DND-41 (cell line): Measurements from ENCODE around the gene WFDC8.

Experiments
- CTCF ChIP-seq: IDR thresholded peaks from 2 replicates; pipeline ENCODE4 v1.5.1; 2012; ENCODE audit warnings: borderline replicate concordance, low read length, moderate library complexity, mild to moderate bottlenecking; ENCODE audit not compliant: poor library complexity, severe bottlenecking; ENCODE audit errors: extremely low read depth
- EZH2 ChIP-seq: IDR thresholded peaks from 3 replicates; pipeline ENCODE4 v1.6.1; 2012; ENCODE audit warnings: borderline replicate concordance, low read depth, mild to moderate bottlenecking, moderate library complexity, low read length, inconsistent platforms; ENCODE audit not compliant: severe bottlenecking

DNA sequence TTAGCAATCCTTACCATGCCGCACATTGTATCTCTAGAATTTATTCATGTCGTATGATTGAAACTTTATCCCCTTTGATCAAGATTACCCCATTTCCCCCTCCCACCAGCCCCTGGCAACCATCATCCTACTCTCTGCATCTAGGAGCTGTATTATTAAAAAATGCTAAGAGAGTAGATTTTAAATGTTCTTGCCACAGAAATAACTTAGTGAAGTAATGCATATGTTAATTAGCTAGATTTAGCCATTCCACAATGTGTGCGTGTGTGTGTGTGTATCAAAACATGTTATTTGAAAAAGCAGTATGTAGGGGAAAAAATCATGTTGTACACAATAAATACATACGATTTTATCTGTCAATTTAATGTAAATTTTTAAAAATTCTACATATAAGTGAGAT lies 51.8 kb downstream of the WFDC8 start:
- no peak for TF ChIP-seq EZH2
- no peak for TF ChIP-seq CTCF
